NCI-H748 (cell line): Measurements from ENCODE around the gene CDHR2.

ENCODE experiments used
- DNase-seq: peaks from one replicate; lab custom pipeline; 2025; ENCODE audit not compliant: unreplicated experiment; lab: John Stamatoyannopoulos, UW

Gene CDHR2

DNA sequence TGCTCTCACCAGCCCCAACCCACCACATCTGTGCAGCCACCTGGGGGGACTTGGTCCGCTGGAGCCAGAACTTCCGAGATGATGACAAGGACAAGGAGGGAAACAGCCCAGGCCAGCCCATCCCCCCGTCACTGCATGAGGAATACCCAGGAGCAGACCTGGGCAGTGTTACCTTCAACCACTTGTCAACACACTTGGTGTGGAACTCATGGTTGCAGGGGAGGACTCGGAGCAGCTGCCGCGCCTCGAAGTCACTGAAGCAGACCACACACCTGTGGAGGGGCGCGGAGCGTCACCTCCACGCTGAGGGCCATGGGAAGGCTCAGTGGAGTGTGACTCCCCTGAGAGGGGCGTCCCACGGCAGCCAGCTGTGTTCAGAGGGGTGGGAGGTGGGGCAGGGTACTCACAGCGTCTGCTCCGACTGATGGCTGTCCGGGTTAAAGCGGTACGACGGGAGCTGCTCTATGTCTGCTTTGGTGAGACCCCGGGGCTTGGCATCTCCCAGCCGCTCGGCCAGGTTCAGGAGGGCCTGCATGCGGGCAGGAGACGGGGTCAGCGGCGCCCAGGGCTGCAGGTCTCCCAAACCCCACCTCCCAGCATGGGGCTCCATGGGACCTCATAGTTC, 19.9 kb upstream of the CDHR2 start:
- no peak for DNase-seq

DNA sequence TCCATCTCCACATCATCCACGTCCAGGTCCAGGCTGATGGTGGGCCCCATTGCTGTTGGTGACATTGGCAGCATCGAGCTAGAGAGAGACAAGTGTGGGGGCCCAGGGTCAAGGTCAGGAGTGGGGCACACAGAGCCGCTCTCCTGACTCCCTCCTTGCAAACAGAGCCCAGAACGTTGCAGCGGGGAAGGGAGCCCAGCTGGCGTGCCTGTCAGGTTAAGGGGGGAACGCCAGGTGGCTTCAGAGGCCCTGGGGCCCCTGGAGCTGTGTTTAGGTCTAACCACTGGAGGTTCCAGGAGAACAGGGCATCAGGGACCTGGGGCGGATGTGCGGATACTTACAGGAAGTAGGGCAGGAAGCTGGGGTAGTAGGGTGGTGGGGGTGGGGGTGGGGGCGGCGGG, 19.4 kb upstream of the CDHR2 start:
- no peak for DNase-seq

DNA sequence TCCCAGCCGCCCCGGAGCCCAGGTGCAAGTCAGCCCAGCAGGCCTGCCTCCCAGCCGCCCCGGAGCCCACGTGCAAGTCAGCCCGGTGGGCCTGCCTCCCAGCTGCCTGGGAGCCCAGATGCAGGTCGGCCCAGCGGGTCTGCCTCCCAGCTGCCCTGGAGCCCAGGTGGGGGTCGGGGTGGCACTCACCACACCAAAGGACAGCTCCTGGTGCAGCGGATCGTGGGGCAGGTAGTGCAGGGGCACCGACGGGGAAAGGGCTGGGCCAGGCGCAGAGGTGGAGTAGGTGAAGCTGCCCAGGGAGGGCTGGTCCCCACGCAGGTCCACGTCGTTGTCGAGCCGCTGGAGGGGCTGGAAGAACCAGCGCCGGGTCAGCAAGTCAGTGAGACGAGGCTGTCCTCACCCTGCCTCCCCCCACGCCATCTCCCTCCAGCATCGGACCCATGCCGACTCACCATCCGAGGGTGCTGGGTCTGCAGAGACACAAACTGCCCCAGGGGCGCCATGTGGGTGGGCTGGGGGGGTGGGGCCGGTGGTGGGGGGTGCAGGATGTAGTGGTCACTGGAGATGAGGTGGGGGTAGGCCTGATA, 18.7 kb upstream of the CDHR2 start:
- no peak for DNase-seq

DNA sequence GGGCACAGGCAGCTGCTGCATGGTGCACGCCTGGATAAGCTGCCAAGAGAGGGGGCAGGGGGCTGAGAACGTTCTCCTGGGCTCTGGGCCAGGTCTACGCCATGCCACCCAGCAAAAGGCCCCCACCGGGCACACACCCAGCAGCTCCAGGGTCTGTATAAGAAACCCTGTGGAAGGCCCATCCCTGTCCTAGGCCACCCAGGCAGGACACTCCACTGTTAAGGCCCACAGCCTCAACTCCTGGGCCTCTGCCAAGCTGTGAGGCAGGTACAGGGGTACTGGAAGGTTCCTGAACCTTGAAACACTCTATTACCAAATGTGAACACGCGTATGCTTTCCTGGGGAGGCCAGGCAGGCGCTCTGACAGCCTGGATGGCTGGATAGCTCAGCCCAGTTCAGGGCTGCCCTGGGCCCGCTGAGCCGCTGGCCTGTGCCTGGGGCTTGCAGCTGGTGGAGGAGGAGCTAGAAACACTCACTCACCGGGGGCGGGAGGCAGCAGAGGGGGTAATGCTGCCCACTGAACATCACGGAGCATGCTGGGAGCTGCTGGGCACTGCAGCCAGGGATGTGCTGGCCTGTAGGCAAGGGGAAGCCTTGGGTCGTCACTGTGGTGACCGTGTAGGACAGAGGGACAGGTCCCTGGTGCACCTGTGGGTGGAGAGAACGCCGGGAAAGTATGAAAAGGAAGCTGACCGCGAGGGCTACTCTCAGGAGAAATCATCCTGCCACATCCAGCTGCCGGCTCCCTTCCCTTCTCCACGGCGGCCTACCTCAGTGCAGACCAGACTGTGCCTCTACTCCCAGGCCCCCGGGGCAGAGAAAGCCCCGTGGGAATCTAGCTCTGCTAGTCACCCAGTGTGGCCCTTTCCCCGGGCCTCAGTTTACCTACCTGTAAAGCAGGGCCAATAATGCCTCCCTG, 17.9 kb upstream of the CDHR2 start:
- no peak for DNase-seq

DNA sequence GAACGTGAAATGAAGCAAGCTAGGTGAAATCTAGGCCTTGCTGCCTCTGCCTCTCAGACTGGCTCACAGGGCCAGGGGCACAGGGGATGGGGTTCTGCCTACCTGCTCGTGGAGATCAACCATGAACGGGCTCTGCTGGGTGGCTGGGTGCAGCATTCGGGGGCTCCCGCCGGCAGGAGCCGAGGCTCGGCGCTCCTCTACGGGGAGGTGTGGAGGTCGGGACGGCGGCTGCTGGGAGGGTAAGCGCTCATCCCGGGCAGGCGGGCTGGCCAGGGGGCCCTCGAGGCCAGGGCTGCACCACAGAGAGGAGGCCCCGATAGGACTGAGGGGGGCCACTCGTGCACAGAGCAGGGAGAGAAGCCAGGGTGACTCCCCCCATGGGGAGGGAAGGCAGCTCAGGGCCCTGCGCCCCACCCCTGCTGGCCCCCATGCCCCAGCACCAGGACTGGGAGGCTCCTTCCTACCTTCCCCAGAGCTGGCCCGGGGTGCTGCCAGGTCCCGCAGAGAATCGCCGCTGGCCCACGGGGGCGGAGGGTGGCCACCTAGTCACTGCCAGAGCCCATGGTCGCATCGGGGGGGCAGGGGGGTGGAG, 17.1 kb upstream of the CDHR2 start:
- no peak for DNase-seq

DNA sequence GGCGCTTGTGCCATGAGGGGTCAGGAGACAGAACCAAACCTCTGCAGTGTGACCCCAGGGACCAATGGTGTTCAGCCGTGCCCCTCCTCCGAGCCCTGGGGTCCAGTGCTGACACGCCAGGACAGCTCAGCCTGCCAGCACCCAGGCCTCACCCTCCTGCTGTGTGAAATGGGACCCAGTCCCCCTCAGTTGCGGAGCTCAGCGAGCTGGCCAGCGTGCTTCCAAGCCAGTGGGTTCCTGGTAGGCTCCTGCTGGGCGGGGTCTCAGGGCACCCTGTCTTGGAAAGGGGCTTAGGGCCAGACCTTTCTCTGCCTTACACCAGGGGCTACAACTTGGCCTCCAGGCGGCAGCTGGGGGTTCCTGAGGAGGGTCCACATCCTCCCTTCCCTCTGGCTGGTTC, 16.3 kb upstream of the CDHR2 start:
- DNase-seq: no peak

DNA sequence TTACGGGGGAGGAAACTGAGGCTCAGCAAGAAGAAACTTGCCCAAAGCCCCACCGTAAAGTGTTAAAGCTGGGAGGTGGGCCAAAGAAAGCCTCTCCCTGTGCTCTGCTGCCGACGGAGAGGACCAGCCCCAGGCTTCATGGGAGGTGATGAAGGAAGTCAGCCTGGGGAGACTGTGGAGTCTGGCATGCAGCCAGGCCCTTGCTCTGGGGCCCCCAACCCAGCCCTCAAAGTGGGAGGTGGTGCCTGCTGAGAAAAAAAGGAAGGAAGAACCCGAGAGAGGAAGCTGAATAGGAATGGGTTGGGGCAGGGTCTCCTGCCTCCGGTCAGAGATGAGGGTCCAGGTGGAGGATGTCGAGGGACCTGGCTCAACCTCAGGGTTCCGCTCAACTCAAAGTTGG, 15.8 kb upstream of the CDHR2 start:
- no peak for DNase-seq

DNA sequence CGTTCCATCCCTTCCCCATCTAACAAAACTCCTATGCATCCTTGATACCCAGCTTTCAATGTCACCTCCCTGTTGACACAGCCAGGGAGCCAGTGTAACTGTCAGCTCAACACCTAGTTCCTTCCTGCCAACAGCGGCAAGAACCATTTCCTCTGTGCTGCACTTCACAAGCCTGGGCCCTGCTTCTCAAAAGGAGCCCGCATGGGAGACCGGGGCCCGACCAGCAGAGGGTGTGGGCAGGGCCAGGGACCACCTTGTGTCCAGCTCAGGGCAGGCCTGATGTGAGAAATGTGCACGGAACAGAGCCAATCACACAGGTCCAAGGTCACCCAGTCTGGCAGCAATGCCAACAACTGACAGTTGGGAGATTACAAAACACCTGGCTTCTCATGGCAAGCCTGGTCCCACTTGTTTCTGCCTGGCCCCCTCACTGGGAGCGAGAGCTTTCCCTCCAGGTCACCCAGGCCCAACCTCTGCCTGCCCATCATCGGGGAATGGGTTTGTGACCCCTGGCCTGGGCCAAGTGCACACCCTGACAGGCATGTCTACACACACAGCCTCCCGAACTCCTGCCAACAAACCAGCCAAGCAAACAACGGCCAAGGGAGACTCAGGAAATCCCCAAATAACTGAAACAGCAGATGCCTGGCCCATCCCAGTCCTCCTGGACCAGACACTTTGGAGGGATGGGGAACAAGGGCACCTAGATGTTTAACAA, 15.1 kb upstream of the CDHR2 start:
- no peak for DNase-seq

DNA sequence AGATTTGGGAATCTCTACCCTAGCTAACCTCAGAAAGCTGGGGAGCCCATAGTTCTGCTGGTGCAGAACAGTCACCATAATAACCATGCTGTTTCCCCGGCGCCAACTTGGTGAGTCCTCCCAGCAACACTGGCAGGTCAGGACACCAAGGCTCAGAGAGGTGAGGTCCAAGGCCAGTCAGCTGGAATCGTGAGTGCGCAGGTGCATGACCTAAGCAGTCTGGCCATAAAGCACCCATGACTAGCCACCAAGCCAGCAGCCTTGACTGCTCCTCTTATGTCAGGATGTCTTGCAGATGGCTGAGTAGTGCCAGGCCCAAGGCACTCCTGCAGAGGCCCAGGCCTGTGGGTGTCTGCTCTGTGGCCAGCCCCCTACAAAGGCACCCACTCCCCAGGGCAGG, 14.5 kb upstream of the CDHR2 start:
- DNase-seq: no peak

DNA sequence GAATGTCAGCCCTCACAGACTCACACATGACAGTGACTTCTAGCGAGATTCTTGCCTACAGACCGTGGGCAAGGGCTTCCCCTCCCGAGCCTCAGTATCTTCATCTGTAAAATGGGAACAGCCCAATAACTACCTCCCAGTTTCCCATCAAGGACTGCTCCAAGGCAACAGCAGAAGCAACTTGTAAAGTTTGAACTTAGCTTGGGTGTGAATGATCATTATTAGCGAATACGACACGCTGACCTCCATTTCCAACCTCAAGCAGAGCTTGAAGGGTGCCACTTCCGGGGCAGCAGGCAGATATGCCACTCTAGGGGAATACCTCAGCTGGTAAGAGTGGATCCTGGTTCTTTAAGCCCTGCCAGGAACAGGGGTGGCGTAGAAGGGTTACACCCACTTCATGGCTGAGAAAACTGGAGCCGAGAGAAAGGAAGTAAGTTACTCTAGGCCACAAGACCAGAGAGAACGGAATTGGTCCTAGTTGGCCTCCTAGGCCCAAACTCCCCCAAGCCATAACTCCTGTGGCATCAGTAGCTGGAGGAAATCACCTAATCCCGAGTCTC, 14.0 kb upstream of the CDHR2 start:
- DNase-seq: no peak

DNA sequence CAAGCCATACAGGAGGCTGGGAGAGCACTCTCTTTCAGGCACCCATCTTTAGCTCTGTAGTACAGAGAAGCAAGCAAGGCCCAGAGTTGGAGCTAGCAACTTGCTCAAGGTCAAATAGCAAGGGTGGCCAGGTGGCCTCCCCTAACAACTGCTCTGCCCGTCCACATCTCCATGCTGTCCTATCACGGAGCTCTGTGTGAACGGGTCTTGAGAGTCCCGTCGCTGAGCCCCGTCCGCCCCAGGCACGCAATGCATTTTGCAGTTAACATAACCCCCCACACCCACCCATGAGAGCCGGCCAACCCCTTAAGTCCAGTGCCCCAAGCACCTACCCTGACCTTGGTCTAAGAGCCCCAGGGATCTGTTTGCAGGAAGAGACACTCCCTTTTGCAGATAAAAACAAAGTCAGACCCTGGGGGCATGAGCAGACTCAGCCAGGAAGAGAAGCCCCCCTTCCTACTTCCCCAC, 13.4 kb upstream of the CDHR2 start:
- peak; percentile 38 for DNase-seq

DNA sequence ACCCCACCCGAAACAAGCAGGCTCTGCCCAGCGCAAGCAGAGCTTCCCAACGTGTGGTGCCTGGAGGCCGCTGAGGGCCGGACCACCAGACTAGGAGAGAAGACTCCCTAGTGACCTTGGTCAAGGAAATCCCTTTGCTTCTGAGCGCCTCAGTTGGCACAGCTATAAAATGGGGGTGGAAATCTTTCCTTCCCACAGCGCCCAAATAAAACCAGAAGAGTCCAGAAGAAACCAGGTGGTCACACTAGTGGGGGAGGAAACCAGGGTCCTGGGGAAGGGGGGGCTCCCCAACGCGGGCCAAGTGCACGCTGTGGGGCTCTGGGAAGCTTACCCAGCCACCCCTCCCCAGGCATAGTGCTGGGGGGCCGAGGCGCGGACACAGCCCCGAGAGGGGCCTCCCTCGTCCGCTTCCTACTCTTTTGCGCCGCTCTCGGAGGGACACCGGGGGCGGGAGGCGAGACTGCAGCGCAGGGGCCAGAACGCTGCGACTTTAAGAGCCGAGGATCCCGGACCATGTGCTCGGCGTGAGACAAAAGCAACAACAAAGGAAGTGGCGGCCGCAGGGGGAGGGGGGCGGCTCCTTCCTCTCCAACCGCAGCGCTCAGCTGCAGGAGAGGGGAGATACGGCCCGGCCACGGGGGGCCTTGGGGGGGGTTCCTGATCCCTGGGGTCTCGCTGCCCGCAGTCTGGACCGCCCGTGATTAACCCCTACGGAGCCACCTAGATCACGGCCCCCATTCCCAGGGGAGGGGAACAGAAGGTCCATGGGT, 12.8 kb upstream of the CDHR2 start:
- peak; percentile 90 for DNase-seq

DNA sequence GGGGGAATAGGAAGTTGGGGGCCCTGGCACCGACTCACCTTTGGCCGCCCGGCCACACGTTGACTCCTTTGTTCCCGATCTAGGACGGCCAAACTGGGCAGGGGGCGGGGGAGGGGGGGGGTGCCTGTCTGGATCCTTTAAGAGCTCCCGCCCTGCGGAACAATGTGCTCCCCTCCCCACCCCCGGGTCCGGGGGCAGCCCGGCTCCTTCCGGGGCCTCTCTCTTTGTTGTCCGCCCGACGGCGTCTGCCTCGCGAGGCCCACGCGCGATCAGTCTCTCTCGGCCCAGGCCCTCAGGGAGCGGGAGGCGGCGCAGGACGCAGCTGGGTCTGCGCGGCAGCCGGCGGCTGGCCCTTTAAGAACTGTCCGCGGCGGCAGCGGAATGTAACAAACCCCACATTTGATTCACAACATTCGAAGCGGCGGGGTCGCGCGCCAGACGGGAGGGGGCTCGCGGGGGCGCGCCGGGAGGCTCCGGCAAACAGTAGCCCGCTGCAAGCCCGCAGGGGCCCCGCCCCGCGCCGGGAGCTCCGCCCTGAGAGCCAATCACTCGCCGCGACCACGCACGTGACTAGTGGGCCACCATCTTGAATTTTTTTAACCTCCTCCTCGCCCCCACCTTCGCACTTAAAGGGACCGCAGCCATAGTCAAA, 12.1 kb upstream of the CDHR2 start, which contains the start of gene RNF44:
TSS of gene RNF44 (minus strand) at position 501 of the 652 bp plus-strand sequence. CDS start 4,930 bp downstream, outside the sequence.
- DNase-seq: peak; percentile 98

DNA sequence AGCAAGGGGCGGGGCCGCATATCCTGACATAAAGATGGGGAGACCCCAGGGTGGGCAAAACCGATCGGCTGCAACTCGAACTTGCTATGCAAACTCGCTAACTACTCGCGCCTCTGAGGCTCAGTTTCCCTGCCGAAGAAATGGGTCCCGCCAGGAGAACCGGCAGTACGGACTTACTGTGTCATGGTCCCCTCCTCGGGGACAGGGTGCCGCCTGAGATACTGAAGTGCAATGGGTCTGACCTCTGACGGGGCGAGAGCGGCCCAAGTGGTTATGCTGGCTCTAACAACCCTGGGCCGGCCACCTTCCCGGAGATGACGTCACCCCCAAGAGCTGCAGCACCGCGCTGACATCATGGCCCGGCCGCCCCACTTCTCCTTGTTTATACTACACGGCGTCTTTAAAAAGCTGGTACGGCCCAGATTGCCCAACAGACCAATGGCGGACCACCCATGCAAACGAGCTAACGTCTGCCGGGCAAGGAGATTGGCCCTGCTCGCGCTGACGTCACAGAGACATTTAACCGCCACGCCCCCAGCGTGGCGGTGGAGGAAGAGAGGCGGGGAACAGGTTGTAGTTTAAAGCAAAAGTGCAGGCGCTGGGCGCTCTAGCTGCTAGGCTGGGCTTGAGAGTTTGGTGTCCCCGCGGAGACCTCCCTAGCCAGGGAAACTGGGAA, 11.4 kb upstream of the CDHR2 start:
- DNase-seq: peak; percentile 99

DNA sequence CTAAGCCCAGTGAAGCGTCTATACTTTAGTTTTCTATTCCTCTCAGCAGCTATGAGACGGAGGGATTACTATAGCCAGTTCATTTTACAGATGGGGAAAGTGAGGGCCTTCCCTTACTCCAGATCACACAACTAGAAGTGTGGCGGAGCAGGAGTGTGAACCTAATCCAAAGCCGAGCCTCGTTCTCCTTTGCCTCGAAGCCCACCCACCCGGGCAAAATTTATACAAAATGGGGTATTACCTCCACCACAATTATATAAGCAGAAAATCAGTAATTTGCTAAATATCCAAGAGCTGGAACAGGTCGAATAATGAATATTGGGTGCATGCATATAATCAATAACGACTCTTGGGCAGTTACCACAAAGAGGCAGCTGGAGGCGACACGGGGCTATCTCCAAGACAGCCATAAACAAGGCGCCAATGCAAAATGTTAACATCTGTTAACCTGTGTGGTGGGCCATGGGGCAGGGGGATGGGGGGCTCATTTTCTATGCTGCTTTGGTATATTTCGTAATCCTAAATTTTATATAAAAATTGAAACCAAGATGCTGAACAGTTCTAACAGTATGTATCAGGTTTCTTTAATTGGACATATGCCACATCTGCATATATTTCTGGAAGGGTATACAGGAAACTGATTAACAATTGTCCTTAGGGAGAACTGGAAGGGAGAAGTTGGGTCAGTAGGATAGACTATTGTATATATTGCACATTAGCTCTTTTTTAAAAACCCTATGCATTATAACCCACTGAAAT, 10.7 kb upstream of the CDHR2 start:
- DNase-seq: peak; percentile 56

DNA sequence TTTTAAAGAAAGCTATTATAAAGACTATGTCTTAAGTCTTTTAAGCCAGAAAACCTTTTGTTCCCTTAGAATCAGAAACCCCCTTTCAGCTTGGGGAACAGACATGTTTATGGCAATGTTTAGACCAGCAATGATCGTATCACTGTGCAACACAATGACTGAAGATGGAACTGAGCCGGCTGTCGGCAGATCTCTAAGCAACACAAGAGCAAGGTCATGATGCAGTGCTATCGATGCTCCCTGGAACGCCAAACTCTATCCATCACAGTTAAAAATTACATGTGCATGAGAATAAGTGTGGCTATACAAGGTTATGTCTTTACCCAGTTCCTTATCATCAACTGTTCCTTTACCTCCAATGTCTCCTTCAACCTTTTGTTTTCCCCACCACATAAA, 10.2 kb upstream of the CDHR2 start:
- no peak for DNase-seq

DNA sequence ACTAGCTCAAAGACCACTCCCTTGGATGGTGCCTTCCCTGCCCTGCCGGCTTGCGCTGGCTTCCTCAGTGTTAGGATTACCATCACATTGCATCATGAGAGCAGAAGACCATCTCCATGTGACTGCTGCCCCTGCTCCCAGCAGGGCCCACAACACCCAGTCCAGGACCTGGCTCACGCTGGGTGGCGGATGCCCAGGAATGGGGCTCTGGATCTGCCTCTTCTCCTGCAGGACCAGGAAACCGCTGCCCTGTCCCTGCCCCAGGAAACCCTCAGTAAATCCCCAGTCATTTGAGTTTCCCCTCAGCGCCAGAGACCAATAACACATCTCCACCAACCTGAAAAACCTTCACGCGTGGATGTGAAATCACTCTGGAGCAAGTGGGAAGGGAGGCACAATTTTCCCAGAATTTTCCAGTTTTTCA, 8.7 kb upstream of the CDHR2 start:
- DNase-seq: no peak

DNA sequence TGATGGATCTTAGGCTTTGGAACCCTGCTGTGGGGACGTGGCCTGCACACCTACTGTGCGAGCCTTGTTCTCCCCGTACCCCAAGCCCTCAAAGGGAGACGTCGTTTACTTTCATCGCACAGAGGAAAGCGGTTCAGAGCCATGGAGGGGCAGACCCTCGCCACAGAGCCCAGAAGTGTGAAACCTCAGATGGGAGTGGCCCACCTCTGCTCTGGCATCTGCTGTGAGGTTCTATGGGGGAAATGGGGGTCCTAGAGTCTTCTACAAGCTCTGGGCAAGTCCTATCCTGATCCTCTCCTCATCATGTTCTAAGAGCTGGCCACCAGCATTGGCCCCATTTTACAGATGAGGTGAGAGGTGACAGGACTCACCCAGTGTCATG, 8.2 kb upstream of the CDHR2 start:
- no peak for DNase-seq
